GM19193 (cell line): Measurements from ENCODE around the gene ABCA13.

Experiments
- POLR2A ChIP-seq: IDR thresholded peaks from 4 replicates; pipeline ENCODE4 v1.6.1; 2011; ENCODE audit not compliant: insufficient read depth, insufficient read length; ENCODE audit errors: extremely low read depth

The ABCA13 gene

GRCh38 chr7:48402721-48403120 lies 231.5 kb downstream of the ABCA13 start:
- TF ChIP-seq POLR2A: no peak

GRCh38 chr7:48408731-48409130 lies 237.5 kb downstream of the ABCA13 start:
- no peak for TF ChIP-seq POLR2A

GRCh38 chr7:48411619-48412018 lies 240.4 kb downstream of the ABCA13 start:
- no peak for TF ChIP-seq POLR2A

- no peak for TF ChIP-seq POLR2A
Measured at GRCh38 chr7:48414011-48414732, 242.9 kb downstream of the ABCA13 start.

DNA sequence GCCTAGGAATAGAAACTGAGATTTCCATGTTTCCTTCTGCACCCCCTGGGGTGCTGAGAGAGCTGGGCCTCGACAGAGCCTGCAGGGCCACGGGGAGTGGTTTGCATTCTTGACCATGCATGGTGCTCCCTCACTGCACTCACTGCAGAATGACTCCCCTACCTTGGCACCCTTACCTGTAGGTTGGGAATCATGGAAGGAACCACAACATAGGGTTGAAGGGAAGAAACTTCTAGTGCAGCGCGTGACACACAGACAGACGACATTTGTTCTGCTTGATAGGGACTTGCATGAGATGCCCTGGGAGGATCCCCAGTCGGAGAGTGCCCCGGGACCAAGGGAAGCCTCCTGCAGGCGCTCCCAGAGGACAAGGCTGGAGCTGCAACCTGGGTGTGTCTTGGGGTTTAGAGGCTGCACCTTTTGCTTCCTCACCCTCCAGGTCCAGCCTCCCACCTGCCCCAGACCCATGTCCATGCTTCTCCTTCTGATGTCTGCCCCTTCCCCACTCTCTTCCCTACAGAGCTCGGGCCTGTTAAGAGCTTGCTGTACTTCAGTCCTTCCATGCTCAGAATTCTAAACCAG lies 245.2 kb downstream of the ABCA13 start:
- TF ChIP-seq POLR2A: no peak

GRCh38 chr7:48419401-48419800 lies 248.1 kb downstream of the ABCA13 start:
- no peak for TF ChIP-seq POLR2A

DNA sequence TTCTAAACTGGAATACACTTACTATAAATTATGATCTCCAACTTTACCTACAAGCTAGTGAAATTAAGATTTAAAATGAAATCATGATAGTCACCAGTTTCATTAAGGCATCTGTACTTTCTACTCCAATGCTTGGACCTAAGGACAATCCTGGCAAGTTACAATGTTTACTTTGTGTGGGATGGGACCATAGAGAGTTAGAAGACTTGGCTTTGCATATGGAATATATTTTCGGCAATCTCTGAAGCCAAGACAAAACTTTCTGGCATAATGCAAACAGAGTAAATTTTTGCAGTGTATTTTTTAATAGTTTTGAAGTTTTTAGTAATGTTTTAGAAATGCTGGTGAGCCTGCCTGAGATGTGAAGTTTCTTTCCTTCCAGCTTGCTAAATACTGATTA lies 248.9 kb downstream of the ABCA13 start:
- no peak for TF ChIP-seq POLR2A

DNA sequence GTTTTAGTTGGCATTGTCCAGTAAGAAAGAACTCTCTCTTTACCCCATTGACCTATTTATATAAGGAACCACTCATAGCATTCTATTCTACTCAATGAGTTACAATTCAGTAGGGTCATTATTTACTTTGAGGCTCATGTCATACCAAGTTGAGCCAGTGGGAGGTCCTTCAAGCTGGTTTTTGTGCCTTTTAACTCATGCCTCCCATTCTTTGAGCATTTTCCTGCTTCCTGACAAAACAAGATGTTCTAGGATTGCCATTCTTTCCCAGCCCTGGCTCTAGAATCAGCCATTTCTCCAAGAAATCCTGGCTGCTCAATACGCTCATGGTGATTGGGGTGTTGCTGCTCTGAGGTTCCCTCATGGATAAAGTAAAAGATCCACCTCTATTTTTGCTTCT lies 250.1 kb downstream of the ABCA13 start:
- no peak for TF ChIP-seq POLR2A

DNA sequence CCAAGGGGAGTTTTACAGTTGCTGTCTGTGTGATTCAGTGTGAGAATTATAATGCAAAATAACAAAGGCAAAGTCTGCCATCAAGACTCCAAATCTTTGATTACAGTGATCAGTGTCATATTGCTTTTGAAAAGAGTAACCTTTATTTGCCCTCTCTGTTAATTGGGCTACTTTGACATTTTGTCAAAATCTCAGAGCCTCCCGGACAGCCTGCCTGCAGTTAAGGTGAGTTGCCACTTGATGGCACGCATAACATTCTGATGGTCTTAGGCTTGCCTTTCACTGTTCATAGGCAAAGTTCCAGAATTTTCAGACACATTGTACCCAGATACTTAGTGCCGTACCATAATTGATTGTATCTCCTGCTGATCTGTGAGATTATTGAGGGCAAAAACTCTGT lies 253.5 kb downstream of the ABCA13 start:
- TF ChIP-seq POLR2A: no peak

- no peak for TF ChIP-seq POLR2A
Measured at GRCh38 chr7:48426331-48426965, 255.2 kb downstream of the ABCA13 start.

GRCh38 chr7:48426966-48427555 lies 255.8 kb downstream of the ABCA13 start:
- TF ChIP-seq POLR2A: no peak

- no peak for TF ChIP-seq POLR2A
Measured at GRCh38 chr7:48427671-48428070, 256.4 kb downstream of the ABCA13 start.

DNA sequence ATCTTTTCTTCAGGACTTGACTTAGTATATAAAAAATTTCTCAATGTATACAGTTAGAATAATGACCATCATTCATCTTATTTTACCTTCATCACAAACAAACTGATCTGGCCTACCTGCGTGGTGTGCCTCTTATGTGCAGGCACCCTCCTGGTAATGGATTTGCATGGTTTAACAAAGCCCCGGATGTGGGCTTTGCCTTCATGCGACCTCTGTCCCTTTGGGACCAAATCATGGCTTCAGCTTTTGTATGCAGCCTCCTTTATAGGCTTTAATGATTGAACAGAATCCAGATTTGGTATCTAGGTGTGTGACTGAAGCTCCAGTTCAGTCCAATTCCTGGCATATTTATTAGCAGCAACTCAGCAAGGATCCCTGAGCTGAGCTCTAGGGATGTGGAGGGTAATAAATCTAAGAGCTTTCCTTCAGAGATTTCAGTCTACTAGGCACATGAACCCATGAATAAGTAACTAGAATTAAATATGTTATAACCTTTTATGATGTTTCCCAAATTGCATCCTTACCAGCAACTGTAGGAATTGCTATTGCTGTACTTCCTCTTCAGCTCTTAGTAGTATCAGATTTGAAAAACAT lies 256.9 kb downstream of the ABCA13 start:
- no peak for TF ChIP-seq POLR2A

- no peak for TF ChIP-seq POLR2A
Measured at GRCh38 chr7:48429117-48429516, 257.9 kb downstream of the ABCA13 start.

DNA sequence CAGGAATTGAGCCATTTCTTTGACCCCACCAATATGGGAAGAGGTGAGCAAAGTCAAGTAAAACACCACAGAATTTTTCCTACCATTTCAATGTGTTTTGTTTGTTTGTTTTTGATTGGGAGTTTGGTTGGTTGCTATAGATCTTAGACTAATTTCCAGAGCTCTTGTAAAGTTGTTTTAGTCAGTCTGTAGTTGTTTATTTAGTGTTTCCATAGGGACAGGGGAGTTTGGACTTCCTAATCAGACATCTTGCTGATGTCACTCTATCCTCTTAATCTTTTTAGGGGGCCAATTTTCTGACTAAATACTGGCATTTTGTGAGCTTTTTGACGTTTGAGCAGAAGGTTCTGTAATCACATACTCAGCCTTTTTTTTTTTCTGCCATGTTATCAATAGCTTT lies 266.9 kb downstream of the ABCA13 start:
- no peak for TF ChIP-seq POLR2A
